Smooth muscle cell (in vitro differentiated cells): ENCODE results near the gene BARHL1. TPM values are rescaled to one million over a fixed set of nuclear protein-coding genes. Genes with fewer than 3 reads are reported as not detected.

Experiments
- DNase-seq: peaks from one replicate; lab custom pipeline; 2025; ENCODE audit not compliant: unreplicated experiment; lab: John Stamatoyannopoulos, UW
- H2AFZ ChIP-seq: fragments of 200-600 bp; sonication (generic); 2 replicates; pipeline ENCODE4 v1.6.0; 2016; ENCODE audit warnings: antibody characterized with exemption, low read depth, mild to moderate bottlenecking
- H3F3A ChIP-seq: fragments of 200-600 bp; sonication (generic); 2 replicates; pipeline ENCODE4 v1.6.0; 2017; ENCODE audit warnings: antibody characterized with exemption, low read depth
- H3K27ac ChIP-seq: fragments of 200-600 bp; sonication (generic); 2 replicates; pipeline ENCODE4 v1.5.1; 2016; ENCODE audit warnings: low read depth, mild to moderate bottlenecking
- H3K27me3 ChIP-seq: fragments of 200-600 bp; sonication (generic); 2 replicates; pipeline ENCODE4 v1.6.1; 2016; ENCODE audit warnings: low read depth, mild to moderate bottlenecking
- H3K36me3 ChIP-seq: fragments of 200-600 bp; sonication (generic); 2 replicates; pipeline ENCODE4 v1.5.1; 2016; ENCODE audit warnings: low read depth
- H3K4me1 ChIP-seq: fragments of 200-600 bp; sonication (generic); 2 replicates; pipeline ENCODE4 v1.5.1; 2016; ENCODE audit warnings: low read depth
- H3K4me2 ChIP-seq: fragments of 200-600 bp; sonication (generic); 2 replicates; pipeline ENCODE4 v1.6.0; 2016; ENCODE audit warnings: mild to moderate bottlenecking
- H3K4me3 ChIP-seq: fragments of 200-600 bp; sonication (generic); 2 replicates; pipeline ENCODE4 v1.5.1; 2016; ENCODE audit warnings: mild to moderate bottlenecking
- H3K79me2 ChIP-seq: fragments of 200-600 bp; sonication (generic); 2 replicates; pipeline ENCODE4 v1.6.0; 2016; ENCODE audit warnings: low read depth, mild to moderate bottlenecking
- H3K9ac ChIP-seq: fragments of 200-600 bp; sonication (generic); 2 replicates; pipeline ENCODE4 v1.6.0; 2016; ENCODE audit warnings: low read depth
- H3K9me3 ChIP-seq: fragments of 200-600 bp; sonication (generic); replicated peaks from 2 replicates; pipeline ENCODE4 v1.5.1; 2016; ENCODE audit warnings: low read depth
- H4K20me1 ChIP-seq: fragments of 200-600 bp; sonication (generic); 2 replicates; pipeline ENCODE4 v1.6.0; 2016; ENCODE audit warnings: low read depth
- CTCF ChIP-seq: fragments of 200-600 bp; sonication (generic); IDR thresholded peaks from 2 replicates; pipeline ENCODE4 v1.5.1; 2017; ENCODE audit warnings: borderline replicate concordance, mild to moderate bottlenecking, antibody characterized with exemption; ENCODE audit not compliant: insufficient read depth, poor library complexity, severe bottlenecking
- WGBS: methylation state at CpG from one replicate; pipeline ENCODE4 v1.1.7; 2016; ENCODE audit warnings: low lambda C conversion rate; 5-methylcytosine and 5-hydroxymethylcytosine counted together
- polyA plus RNA-seq: library from polyadenylated mRNA; unstranded; fragments of >200 nt; fragmentation: Nextera tagmentation; extraction: Ambion mirVana; gene quantifications from 2 replicates; pipeline ENCODE4 v1.2.1, GENCODE V29; 2016
- total RNA-seq: library from RNA; depleted of rRNA; stranded (reverse); fragments of >200 nt; gene quantifications from 2 replicates; pipeline ENCODE4 v1.2.3, GENCODE V29; 2014

BARHL1 gene
- total and polyA plus RNA-seq, 2 experiments from 2014 or later = 0.24 TPM; not detected in 1

DNA sequence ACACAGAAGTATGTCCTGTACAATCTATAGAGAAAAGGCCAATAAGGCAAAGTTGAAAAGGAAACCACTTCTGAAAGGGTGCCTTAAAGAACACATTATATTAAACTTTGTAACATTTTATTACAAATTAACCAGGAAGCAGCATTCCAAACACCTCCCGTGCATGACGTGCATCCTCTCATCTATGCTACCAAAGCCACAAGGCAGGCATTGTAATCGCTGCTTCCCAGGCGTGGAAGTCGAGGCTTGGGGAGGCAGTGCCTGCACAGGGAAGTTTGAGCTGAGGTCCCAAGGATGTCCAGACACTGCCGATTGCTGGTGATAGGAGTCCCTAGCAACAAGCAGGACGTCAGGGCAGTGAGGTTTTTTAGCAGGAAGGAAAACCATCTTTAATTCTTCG is 44.3 kb upstream of the BARHL1 start:
- no peaks in the 10 kb centered on the region for H3K9me3 ChIP-seq
- no peaks in the 10 kb centered on the region for H3K27me3 ChIP-seq
- H3K27ac ChIP-seq = no peak overlapping the region
- H3K9ac ChIP-seq = no peak overlapping the region
- no peak for DNase-seq
- no peak overlapping the region for H2AFZ ChIP-seq
- H3K79me2 ChIP-seq = no peaks in the 10 kb centered on the region
- no peak for TF ChIP-seq CTCF
- no peak overlapping the region for H3K4me2 ChIP-seq
- H3K36me3 ChIP-seq = no peaks in the 10 kb centered on the region
- no peaks in the 10 kb centered on the region for H3F3A ChIP-seq
- peaks cover 5% of the 10 kb centered on the region for H3K4me1 ChIP-seq
- H4K20me1 ChIP-seq = no peaks in the 10 kb centered on the region
- WGBS = 84% methylated on average over 8 of the region's 8 CpGs
- no peak overlapping the region for H3K4me3 ChIP-seq

- Histone ChIP-seq H3K9ac (no peak overlapping the region), H3F3A (no peaks in the 10 kb centered on the region), H3K27ac (no peak overlapping the region), H3K27me3 (no peaks in the 10 kb centered on the region), H3K9me3 (no peaks in the 10 kb centered on the region), H4K20me1 (no peaks in the 10 kb centered on the region), H3K4me2 (no peak overlapping the region), H3K36me3 (no peaks in the 10 kb centered on the region), H3K4me3 (no peak overlapping the region), H2AFZ (no peak overlapping the region), H3K79me2 (no peaks in the 10 kb centered on the region), H3K4me1 (peaks cover 5% of the 10 kb centered on the region)
- TF ChIP-seq CTCF = no peak
- no peak for DNase-seq
- 78% methylated on average over 7 of the region's 7 CpGs for WGBS
These were observed 43.3 kb upstream of the BARHL1 start for GRCh38 chr9:132539096-132539495.

DNA sequence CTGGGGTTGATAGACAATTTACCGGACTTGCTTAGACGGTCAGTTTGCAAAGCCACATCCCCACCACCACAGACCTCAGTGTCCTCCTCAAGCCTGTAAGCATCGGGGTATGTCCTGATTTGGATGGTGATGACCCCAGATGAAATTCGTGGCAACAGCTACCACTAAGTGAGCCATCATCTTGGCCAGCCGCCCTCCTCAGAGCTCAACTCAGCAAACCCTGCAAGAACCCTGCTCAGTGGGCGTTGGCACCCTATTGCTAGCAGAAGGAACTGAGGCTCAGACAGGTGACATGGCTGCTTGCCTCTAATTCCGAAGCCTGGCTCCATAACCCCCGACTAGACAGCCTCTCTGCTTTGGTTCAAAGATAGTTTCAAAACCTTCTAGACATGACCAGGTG is 41.4 kb upstream of the BARHL1 start:
- Histone ChIP-seq H2AFZ (no peak overlapping the region), H3K9ac (no peak overlapping the region), H3K4me2 (no peak overlapping the region), H4K20me1 (no peaks in the 10 kb centered on the region), H3K79me2 (no peaks in the 10 kb centered on the region), H3K36me3 (no peaks in the 10 kb centered on the region), H3K27ac (no peak overlapping the region), H3F3A (no peaks in the 10 kb centered on the region), H3K4me1 (peaks cover 7% of the 10 kb centered on the region), H3K9me3 (no peaks in the 10 kb centered on the region), H3K4me3 (no peak overlapping the region), H3K27me3 (no peaks in the 10 kb centered on the region)
- DNase-seq = no peak
- no peak for TF ChIP-seq CTCF
- 91% methylated on average over 8 of the region's 8 CpGs for WGBS

GRCh38 chr9:132541870-132542830 is 40.3 kb upstream of the BARHL1 start:
- no peak for DNase-seq
- Histone ChIP-seq H4K20me1 (no peaks in the 10 kb centered on the region), H2AFZ (no peak overlapping the region), H3K36me3 (no peaks in the 10 kb centered on the region), H3K4me2 (no peak overlapping the region), H3K9me3 (no peaks in the 10 kb centered on the region), H3K79me2 (no peaks in the 10 kb centered on the region), H3K4me1 (peaks cover 16% of the 10 kb centered on the region), H3K27me3 (no peaks in the 10 kb centered on the region), H3K27ac (no peak overlapping the region), H3K9ac (no peak overlapping the region), H3K4me3 (no peak overlapping the region), H3F3A (no peaks in the 10 kb centered on the region)
- TF ChIP-seq CTCF = no peak
- WGBS = 93% methylated on average over 18 of the region's 19 CpGs
